KBM-7 (cell line): ENCODE measurements around the gene DISP2.

Experiments used
- DNase-seq: peaks from one replicate; pipeline ENCODE4 v3.0.0-alpha.2; 2015
- in situ Hi-C: fragments of 300-500 bp; cut with MboI; formaldehyde crosslinking; loops from 2 replicates; pipeline ENCODE4 v1.14.3; 2020; ENCODE audit warnings: low sequenced_read_pairs, low pct_unique_long_range_greater_than_20kb, mixed read lengths

DISP2 gene

DNA sequence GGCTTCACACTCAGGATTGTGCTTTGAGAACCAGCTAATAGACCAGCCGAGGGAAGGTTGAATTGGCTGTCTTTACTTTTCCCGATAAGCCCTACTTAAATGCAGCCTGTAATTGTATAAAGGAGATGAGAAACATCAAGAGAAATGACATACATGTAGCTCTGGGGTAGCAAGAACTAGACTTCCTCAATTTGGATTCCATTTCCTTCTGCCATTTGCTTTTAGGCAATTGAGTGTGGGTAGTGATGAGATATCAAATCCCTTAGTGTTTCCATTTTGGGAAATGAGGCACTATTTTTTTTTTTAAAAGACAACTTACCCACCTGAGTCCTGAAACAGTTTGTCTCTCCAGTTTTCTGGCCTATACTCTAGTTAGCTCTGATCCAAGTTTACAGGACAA is 32.3 kb upstream of the DISP2 start:
- in situ Hi-C loops = no loop called here
- peak; percentile 41 for DNase-seq

DNA sequence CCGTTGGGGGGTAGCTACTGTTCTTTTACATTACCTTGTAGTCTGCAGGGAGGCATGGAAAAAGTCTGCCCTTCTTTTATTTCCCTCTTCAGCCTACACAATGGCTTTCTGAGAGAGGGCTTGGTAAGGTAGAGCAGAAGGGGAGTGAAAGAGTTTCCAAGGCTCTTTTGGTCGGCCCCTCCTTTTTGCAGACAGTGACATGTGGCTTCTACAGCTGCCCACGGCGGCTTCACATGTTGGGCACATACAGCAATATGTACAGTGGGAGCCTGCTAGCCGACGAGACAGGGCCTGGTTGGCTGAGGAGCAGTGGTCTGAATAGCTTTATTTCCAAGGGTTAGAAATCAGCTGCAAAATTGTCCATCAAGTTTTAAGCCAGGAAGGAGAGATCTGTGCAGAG is 30.6 kb upstream of the DISP2 start:
- in situ Hi-C loops = no loop called here
- DNase-seq = no peak

DNA sequence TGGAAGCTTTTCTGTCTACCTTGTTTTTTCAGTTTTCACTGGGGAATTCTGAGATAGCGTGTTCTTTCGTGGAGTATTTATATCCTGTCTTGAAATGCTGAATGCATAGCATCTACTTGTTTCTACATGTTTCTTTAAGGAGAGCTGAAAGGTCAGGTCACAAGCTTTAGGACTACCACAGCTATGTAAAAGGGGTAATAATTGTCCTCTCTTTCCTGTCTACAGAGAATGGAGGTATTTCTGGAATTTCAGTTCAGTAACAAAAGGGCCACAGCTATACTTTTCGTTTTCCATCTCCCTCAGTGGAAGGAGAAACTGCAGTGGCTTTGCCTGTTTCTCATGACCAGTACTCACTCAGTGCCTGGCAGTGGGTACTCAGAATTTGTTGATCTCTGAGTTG is 29.8 kb upstream of the DISP2 start:
- in situ Hi-C loops = no loop called here
- DNase-seq = no peak

DNA sequence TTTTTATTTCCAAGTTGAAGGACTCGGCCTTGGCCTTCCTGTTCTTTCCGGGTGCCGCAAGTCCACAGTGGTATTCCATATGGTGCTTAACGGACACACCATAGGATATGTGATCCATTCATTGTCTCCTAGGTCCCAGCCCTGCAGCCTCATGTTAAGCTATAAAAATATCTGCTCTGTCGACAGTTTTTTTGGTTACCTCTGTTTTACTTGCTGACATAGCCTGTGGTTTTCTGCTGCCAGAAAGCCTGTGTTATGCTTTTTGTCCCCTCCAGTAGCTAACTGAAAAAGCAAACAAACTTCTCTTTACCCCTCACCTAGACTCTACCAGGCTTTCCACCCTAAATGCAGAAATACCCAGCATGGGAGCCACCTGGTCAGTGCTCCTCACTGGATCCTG is 29.3 kb upstream of the DISP2 start:
- DNase-seq = no peak
- in situ Hi-C loops = no loop called here

DNA sequence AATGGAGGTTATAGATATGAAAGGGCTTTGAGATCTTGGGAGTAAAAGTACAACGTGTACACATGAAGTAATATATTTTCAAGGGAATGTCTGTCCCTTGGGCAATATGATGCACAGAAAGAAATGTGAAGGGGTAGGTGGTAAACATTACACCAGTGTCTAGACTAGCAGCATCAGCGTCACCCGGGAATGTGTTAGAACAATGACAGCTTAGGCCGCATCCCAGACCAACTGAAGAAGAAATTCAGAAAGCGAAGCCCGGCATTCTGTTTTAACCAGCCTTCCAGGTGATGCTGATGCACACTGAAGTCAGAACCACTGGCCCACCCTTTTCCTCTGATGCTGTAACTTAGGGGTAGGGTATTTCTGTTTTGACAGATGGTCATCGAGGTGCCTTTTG is 28.2 kb upstream of the DISP2 start:
- DNase-seq = no peak
- in situ Hi-C loops = no loop called here

DNA sequence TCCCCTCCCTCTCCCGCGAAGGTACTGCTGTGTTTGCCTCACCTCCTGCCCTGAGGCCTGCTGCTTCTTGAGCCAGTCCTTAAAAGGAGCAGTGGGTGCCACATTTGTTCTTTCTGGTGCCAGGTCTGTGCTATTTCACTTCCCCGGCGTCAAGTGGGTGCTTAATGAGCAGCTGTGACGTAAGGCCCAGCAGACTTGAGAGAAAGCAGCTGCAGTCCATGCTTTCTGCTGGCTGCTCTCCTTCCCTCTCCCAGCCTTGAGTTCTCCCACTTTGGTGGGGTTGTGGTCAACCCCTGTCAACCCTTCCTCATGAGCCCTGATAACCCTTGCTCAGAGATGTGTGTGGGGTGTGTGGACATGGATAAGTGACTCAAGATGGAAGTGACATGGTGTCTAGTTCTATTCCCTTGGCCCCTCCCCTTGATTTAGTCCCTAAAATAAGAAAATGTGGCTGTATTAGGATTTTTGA is 27.6 kb upstream of the DISP2 start:
- DNase-seq = peak; percentile 45
- in situ Hi-C loops = no loop called here

DNA sequence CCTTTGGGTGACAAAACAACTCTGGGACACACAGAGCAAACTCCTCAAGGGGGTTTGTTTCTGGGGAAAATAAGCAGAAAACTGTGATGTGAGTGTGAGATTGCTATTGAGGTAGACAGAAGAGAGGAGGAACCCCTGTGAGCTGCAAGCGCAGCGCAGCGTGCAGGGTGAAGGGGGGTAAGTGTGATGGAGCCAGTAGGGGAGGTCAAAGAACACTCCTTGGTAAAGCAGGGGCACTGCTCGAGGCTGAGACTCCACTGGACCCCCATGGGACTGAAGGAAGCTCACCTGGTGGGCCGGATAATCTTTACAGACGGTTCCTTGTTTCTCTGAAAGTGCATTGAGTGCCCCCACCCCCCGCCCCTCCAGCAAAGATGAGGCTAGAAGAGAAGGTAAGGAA is 27.0 kb upstream of the DISP2 start:
- no peak for DNase-seq
- in situ Hi-C loops = no loop called here

DNA sequence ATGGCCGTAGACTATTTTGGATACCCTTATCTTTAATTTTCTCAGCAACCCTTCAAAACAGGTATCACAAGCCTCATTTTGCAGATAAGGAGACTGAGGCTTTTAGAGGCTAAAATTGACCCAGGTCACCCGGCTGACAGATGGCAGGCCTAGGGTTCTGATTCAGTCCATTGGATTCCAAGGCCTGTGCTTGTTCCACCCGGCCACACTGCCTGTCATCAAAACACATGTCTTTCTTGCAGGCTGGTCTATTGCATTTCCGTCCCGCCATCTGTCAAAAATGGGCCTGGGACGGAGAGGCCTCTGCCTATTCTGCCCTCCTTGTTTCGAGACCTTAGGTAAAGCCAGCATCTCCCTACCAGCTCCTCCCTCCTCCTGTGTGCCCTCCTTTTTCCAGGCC is 26.4 kb upstream of the DISP2 start:
- DNase-seq = no peak
- in situ Hi-C loops = no loop called here

DNA sequence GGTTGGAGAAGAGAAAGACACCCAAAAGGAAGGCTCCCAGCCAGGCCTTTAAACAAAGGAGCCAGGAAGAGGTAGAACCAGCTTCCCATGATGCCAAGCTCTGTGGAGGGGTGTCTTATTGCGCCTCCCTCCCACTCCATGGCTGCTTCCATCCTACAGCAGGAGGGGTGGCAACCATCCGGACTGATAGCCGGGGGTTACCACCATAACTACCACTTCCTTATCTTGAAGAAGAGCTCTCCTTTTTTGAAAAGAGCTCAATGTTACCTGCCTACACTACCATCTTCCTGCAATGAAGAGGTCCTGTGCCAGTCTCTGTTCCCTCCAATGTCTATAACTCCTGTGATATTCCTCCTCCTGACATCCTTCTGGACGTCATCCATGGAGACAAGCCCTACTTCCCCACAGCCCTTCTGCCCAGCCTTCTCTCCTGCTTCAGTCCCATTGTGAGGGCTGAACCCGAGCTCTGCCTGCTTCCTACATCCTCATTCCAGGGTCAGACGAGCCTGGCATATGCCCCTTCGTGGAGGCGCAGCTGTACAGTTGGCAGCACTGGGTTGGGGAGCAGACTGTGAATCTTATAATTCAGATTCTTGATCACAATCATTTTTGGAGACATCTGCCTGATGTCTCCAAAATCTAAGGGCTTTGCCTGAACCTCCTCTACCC is 25.8 kb upstream of the DISP2 start:
- no peak for DNase-seq
- in situ Hi-C loops = no loop called here

DNA sequence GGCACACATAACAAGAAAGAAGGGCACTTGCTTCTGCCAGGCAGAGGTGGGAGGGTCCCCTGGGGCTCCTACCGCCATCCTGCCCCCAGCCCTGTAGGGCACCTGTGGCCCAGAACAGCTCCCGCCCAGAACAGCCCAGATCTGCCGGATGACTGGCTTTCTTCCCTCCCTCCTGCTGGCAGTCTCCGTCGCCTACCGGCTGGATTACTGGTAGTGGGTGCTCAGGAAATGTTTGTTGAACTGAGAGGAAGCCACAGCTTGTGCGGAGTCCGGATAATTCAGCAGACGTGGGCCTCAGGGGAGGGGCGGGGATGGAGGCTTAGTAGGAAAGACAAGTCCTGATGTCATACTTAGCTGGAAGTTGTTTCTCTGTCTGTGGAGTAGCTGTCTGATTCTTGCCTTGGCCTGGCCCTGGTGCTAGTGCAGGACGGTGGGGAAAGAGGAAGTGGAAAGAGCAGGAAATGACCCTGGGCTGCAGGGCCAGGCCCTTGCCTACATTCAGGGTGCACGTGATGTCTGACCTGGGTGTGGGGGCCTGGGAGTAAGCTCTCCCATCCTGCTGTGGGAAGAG is 24.0 kb upstream of the DISP2 start:
- peak; percentile 96 for DNase-seq
- in situ Hi-C loops = no loop called here

DNA sequence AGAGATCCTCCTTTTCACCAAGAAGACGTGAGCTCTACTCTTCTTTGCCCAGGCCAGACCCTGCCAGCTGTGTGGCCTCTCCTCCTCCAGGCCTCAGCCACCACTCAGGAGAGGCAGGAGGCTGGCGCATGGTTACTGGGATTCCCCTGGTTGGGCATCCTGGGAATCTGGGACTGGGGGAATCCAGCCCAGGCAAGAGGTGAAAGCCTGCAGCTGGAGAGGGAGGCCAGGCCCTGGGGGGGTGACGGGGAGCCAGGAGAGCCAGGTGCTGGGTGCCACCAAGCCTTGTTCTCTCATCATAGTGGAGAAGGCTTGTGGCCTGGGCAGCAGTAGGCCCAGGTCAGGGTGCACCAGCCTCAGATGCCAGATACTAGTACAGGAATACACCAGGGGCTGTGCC is 23.5 kb upstream of the DISP2 start:
- DNase-seq = no peak

DNA sequence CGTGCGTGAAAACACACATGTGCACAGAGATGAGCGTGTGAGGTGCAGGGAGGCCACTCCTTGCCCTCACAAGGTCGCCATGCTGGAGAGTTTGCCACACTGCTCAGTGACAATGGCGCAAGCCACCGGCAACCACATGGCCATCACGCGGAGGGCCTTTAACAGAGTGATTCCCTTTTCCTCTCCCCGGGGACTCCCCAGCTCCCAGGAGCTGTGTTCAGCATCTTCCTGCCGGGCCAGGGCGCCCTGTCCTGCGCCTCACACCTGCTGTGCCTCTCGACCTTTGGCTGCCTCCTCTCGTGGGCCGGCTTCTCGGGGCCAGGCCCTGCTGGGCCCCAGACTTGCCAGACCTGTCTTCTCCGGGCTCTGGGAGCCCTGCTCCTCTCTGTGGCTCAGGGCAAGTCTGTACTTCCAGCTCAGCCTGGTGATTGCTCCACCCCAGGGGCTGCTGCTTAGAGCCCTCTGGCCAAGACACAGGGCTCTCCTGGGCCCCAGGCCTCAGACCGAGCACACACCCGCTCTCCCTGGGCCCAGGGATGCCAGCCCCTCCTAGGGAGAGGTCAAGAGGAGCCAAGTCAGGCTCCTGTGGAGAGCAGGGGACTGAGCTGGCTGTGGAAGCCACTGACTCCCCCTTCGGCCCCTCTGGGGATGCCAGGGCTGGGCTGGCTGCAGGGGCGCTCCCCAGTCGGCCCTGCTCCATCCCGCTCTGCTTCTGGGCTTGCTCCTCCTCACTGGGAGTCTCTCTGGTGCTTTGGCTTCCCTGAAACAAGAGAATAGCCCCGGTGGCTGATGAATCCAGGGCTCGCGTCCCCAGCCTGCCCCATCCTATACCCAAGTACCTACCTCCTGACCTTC is 22.9 kb upstream of the DISP2 start:
- in situ Hi-C loops = no loop called here

More for the DNA sequence above, 23.5 kb upstream of the DISP2 start:
- in situ Hi-C loops = no loop called here

DNA sequence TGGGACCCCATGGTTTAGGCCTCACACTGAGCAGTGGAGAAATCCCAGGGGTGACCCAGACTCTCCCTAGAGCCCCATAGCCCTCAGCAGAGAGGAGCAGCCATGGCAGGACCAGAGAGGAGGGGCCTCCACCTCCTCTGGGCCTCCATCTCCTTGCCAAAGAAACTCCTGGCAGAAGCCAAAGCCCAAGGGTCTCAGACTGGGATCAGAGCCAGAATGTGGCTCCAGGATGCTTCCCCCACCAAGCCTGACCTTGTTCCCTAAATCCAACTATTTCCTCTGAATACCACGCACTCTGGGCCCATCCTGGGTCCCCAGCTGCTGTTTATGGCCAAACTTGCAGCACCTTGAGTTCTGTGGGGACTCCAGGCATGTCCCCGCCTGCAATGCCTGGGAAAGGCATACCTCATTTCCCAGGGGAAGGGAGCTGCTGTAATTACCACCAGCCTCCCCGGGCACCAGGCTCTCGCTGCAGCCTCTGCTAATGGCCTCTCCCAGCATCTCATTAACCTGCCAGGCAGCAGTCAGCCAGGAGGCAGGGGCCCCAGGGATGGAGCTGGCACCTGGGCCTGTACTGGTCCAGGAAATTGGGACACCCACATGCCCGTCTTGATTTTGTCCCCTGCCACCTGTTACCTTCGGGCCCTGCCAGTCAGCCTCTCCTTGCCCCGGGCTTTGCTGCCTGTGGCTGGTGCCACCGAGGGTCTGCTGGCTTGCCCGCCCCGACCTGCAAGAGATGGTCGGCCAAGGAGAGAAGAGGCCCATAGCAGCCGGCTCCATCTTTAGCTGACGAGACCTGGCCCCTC is 21.9 kb upstream of the DISP2 start:
- DNase-seq = no peak
- in situ Hi-C loops = no loop called here

More for the DNA sequence above, 22.9 kb upstream of the DISP2 start:
- no peak for DNase-seq

DNA sequence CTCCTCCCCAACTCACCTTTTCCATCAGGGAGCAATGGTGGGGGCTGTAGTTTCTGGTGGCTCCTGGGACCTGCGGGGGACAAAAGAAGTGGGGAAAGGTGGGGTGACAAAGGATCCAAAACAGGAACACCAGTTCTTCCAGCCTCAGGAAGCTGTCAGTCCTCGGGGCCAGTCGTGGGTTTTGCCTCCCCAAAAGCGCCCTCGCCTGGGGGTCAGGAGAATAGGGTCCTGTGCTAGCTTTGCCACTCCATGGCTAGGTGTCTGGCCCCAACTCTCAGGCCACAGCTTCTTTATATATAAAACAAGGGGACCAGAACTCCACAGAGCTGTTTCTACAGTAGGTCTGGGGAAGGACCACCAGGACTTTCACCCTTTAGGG is 21.3 kb upstream of the DISP2 start:
- peak; percentile 43 for DNase-seq
- in situ Hi-C loops = no loop called here

DNA sequence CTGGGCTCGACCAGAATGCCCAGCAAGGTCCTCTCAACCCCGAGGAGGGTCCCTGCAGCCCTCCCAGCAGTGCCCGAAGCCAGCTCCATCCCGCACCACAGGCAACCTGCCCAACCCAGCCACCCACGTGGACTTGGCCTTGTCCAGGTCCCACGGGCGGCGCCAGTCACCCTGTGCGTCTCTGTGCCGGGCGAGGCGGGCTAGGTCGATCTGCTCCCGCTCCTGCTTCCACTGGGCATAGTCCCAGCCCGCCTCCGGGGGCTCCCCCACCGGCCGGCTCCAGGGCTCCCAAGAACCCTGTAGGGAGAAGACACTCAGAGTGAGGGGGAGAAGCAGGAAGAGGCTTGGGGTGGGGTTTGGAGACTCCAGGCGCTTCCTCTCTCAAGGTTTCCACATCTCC is 20.4 kb upstream of the DISP2 start:
- DNase-seq = no peak
- in situ Hi-C loops = no loop called here

DNA sequence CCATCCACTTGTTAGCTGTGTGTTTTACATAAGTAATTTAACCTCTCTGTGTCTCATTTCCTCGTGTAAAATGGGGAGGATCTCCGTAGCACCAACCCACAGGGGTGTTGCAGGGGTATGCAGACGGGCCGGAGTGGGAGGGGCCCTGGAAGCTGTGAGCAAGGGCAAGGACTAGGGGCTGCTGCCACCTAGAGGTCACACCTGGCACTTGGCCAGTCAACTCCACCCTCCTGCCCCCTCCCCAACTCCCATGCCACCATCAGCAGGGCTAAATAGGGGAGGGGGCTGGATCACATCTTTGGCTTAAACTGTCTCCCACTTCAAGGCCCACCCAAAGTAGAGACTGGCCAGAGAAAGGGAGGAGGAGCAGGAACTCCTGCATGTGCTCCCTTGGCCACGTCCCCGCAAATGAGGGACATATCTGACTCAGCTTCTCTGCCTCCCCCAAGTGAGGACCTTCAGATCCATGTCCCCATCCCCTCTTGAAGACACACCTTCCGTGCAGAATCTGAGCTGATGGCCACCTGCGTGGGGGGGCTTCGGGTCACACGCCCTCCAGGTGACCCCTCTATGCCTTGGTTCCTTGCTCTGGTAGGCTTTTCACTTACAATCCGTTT is 19.9 kb upstream of the DISP2 start:
- in situ Hi-C loops = no loop called here
- peak; percentile 85 for DNase-seq

DNA sequence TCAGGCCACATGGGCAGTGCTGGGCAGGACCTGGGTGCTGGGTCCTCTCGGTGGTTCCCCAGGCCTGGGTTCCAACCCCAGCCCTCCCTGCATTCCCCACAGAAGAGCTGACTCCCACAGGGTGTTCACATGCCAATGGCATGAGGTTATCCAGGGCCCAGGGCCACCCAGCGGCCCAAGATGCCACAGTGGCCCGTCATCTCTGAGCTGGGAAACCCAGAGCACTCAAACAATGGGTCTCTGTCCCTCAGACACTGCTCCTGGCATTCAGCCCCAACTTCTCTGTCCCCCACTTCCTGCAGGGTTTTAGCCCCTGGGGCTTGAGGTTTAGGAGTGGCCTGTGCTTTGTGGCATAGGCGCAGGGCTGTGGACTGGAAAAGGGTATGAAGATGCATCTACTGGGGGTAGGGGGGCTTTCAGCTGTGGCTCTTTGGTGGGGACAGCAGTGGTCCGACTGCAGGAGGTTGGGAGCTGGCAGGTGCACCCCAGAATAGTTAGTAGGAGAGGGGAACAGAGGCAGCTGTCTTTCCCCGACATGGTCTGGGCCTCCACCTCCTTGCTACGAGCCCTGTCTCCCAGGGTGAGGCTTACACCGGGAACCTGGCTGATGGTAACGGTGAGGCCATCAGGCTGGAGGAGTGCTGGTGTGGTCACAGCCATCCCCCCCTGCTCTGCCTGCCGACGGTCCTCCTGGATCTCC is 18.9 kb upstream of the DISP2 start:
- in situ Hi-C loops = no loop called here
- DNase-seq = no peak

DNA sequence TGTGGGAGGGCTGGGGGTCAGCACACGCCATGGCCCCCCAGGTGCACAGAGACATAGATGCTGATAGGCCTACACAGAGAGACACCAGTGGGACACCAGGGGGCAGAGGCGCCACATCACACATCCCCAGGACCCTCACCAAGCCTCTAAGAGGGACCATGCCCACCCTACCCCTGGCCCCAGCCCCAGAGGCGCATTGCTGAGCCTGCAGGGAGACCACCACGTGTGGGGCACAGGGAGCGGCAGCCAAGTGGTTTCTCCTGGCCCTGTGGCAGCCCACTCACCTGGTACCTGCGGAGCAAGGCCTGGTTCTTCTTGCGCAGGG is 18.4 kb upstream of the DISP2 start:
- in situ Hi-C loops = no loop called here
- DNase-seq = no peak
